ENCODE measurements around the gene ACTR1A.

ACTR1A gene

GRCh38 chr10:102475451-102476040 lies 27.0 kb downstream of the ACTR1A start:
- TF ChIP-seq CTCF (IDR thresholded peaks at IDR 0.05; ENCODE audit: borderline replicate concordance, control extremely low read depth, extremely low read depth, insufficient read depth, missing control alignments) = no peak
- DNase-seq (ENCODE audit: low spot score) = no peak
- in situ Hi-C loops (cut with MboI; ENCODE audit: low sequenced_read_pairs, unreplicated experiment) = no loop called here

GRCh38 chr10:102473445-102474331 lies 28.8 kb downstream of the ACTR1A start:
- no peak for DNase-seq (ENCODE audit: low spot score)
- in situ Hi-C loops (cut with MboI; ENCODE audit: low sequenced_read_pairs, unreplicated experiment) = no loop called here
- TF ChIP-seq CTCF (IDR thresholded peaks at IDR 0.05; ENCODE audit: borderline replicate concordance, control extremely low read depth, extremely low read depth, insufficient read depth, missing control alignments) = no peak

- TF ChIP-seq CTCF (IDR thresholded peaks at IDR 0.05; ENCODE audit: borderline replicate concordance, control extremely low read depth, extremely low read depth, insufficient read depth, missing control alignments) = no peak
- in situ Hi-C loops (cut with MboI; ENCODE audit: low sequenced_read_pairs, unreplicated experiment) = no loop called here
- DNase-seq (ENCODE audit: low spot score) = no peak
Measured at GRCh38 chr10:102470579-102471546, 31.6 kb downstream of the ACTR1A start.

GRCh38 chr10:102468683-102469082 lies 33.8 kb downstream of the ACTR1A start:
- DNase-seq (ENCODE audit: low spot score) = no peak
- in situ Hi-C loops (cut with MboI; ENCODE audit: low sequenced_read_pairs, unreplicated experiment) = no loop called here

GRCh38 chr10:102467971-102468438 lies 34.5 kb downstream of the ACTR1A start:
- DNase-seq (ENCODE audit: low spot score) = no peak
- TF ChIP-seq CTCF (IDR thresholded peaks at IDR 0.05; ENCODE audit: borderline replicate concordance, control extremely low read depth, extremely low read depth, insufficient read depth, missing control alignments) = no peak
- in situ Hi-C loops (cut with MboI; ENCODE audit: low sequenced_read_pairs, unreplicated experiment) = no loop called here

More at GRCh38 chr10:102468683-102469082, 33.8 kb downstream of the ACTR1A start:
- TF ChIP-seq CTCF (IDR thresholded peaks at IDR 0.05; ENCODE audit: borderline replicate concordance, control extremely low read depth, extremely low read depth, insufficient read depth, missing control alignments) = no peak

- in situ Hi-C loops (cut with MboI; ENCODE audit: low sequenced_read_pairs, unreplicated experiment) = no loop called here
- no peak for TF ChIP-seq CTCF (IDR thresholded peaks at IDR 0.05; ENCODE audit: borderline replicate concordance, control extremely low read depth, extremely low read depth, insufficient read depth, missing control alignments)
Measured at GRCh38 chr10:102467318-102467717, 35.2 kb downstream of the ACTR1A start.

More at GRCh38 chr10:102467318-102467717, 35.2 kb downstream of the ACTR1A start:
- no peak for DNase-seq (ENCODE audit: low spot score)
